ENCODE data around the gene PDE8A.
A peak's percentile ranks its signal among the peaks of the same experiment; 100 is the strongest.

PDE8A gene

GRCh38 chr15:85003593-85004312 is 22.1 kb downstream of the PDE8A start:
- no peak for TF ChIP-seq ZFX (IDR thresholded peaks at IDR 0.05)
- no peak for TF ChIP-seq CTCF (conservative IDR thresholded peaks at IDR 0.05)

GRCh38 chr15:85004550-85004949 is 22.9 kb downstream of the PDE8A start:
- no peak for TF ChIP-seq CTCF (conservative IDR thresholded peaks at IDR 0.05)
- TF ChIP-seq ZFX (IDR thresholded peaks at IDR 0.05) = no peak
- no peak overlapping the region for H3K27ac ChIP-seq

More at GRCh38 chr15:85003593-85004312, 22.1 kb downstream of the PDE8A start:
- H3K27ac ChIP-seq = no peak overlapping the region

GRCh38 chr15:85005319-85005718 is 23.7 kb downstream of the PDE8A start:
- TF ChIP-seq CTCF (conservative IDR thresholded peaks at IDR 0.05) = peak; percentile 9; the same call in 1 of the 2 replicates
- no peak for TF ChIP-seq ZFX (IDR thresholded peaks at IDR 0.05)
- no peak overlapping the region for H3K27ac ChIP-seq

- TF ChIP-seq CTCF (conservative IDR thresholded peaks at IDR 0.05) = no peak
- TF ChIP-seq ZFX (IDR thresholded peaks at IDR 0.05) = no peak
- no peak overlapping the region for H3K27ac ChIP-seq
Observed at GRCh38 chr15:85005746-85006145, 24.1 kb downstream of the PDE8A start.

- TF ChIP-seq CTCF (conservative IDR thresholded peaks at IDR 0.05) (no peak), ZFX (IDR thresholded peaks at IDR 0.05) (no peak)
- no peak overlapping the region for H3K27ac ChIP-seq
Observed at GRCh38 chr15:85006201-85006600, 24.5 kb downstream of the PDE8A start.

DNA sequence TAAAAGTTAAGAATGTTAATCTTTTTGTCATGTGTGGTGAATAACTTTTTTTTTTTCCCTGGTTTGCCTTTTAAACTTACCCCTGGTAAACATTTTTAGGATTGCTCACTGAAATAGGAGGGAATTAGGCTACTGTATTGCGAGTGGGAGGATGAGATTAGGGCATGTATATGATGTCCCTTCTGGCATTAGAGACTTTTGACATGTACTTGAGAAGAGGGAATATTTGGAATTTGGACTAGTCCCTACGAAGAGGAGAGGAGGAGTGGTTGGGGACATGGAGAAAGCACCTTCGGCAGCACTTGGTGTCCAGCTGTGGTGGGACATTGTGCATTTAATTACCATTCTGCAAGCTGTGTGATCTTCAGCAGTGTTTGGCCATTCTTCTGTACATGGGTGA is 25.0 kb downstream of the PDE8A start:
- no peak overlapping the region for H3K27ac ChIP-seq
- TF ChIP-seq ZFX (IDR thresholded peaks at IDR 0.05) (no peak), CTCF (conservative IDR thresholded peaks at IDR 0.05) (no peak)

- H3K27ac ChIP-seq = no peak overlapping the region
- no peak for TF ChIP-seq ZFX (IDR thresholded peaks at IDR 0.05)
- no peak for TF ChIP-seq CTCF (conservative IDR thresholded peaks at IDR 0.05)
Observed at GRCh38 chr15:85007137-85007536, 25.5 kb downstream of the PDE8A start.

All from C4-2B (cell line).